GM19043 (cell line): ENCODE results near the gene PNLIPRP1.

ENCODE experiments used
- ATAC-seq: cut with Tn5 transposase; IDR thresholded peaks from one replicate; pipeline ENCODE4 v1.9.1; 2021; ENCODE audit warnings: low read depth; ENCODE audit not compliant: unreplicated experiment

The PNLIPRP1 gene

DNA sequence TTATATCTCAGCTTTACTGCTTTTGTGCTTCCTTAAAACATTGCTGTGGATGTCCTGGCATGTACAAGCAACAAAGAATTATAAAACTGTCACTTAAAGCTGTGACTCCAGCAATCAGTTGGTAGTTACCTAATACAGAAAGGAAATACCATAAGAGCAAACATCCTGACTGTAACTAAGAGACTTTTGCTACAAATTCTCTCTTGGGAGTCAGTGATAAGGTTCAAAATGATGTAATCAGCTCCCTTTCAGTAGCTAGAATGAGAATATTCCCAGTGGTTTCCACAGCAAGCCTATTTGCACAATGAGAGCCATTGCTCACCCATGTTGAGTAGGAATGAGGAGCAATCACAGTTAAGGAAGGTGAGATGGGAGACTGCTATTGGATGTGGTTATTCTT is 7.6 kb downstream of the PNLIPRP1 start:
- ATAC-seq: no peak

GRCh38 chr10:116599991-116600390 is 9.2 kb downstream of the PNLIPRP1 start:
- ATAC-seq: no peak

DNA sequence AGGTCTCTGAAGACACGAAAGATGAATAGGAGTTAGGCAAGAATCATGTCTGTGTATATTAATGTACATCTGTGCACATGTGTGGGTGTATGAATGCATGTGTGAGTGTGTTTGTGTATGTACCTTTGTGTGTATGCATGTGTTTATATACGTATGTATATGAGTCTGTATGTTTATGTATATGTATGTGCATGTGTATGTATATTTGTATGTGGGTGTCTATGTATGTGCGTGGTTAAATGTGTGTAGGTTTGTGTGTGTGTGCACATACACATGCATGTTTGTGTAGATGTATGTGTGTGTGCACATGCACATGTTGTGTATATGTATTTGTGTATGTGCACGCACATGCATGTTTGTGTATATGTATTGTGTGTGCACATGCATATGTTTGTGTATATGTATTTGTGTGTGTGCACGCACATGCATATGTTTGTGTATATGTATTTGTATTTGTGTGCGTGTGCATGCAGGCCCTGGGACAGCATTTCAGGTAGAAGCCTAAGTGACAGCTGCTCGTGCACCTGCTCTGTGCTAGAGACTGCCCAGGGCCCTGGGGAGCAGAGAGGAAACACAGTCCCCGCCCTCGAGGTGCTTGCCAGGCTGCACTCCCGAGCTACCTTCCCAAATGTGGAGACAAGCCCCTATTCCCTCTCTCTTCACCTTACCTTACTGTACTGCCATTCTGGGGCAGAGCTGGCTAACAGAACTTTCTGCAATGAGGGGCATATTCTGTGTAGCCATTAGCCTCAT is 12.1 kb downstream of the PNLIPRP1 start:
- no peak for ATAC-seq

DNA sequence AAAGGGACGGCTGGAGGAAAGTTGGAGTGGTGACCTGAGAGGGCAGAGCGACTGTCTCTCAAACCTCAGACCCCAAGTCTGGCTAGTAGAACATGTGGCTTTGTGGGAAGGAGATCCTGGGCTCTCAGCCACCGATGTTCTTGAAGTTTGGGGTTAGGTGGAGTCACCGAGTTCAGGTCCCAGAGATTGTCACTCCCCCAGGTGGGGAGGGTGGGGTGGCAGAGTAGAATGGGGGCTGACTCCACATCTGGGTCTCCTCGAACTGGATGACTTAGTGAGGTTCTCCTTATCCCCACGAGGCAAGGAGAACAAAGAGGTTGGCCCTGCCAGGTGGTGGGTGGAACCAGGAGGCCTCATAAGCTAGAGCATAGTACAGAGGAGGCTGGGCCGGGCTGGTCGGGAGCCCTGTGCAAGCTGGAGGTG is 15.3 kb downstream of the PNLIPRP1 start:
- ATAC-seq: no peak

GRCh38 chr10:116607336-116607735 is 16.6 kb downstream of the PNLIPRP1 start:
- ATAC-seq: no peak

- ATAC-seq: no peak
Observed at GRCh38 chr10:116608686-116609594, 18.2 kb downstream of the PNLIPRP1 start.

- ATAC-seq: no peak
Observed at GRCh38 chr10:116610443-116611152, 19.8 kb downstream of the PNLIPRP1 start.

DNA sequence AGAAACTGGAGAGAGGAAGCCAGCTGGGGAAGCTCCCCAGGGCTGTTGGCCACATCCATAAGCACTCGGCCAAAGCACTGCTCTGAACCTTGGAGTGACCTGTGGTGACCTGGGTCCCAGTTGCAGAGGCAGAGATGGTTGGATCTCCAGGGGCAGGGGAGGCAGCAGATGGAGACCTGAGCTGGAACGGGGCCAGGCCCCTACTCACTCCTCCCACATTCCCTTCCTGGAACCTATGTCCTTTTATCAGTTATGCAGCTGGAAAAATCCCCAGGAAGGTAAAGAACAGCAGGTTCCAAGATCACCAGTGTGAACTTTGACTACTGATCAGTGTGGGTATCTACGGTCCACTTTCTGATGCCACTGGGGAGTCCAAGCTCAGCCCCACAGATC is 20.4 kb downstream of the PNLIPRP1 start:
- no peak for ATAC-seq

DNA sequence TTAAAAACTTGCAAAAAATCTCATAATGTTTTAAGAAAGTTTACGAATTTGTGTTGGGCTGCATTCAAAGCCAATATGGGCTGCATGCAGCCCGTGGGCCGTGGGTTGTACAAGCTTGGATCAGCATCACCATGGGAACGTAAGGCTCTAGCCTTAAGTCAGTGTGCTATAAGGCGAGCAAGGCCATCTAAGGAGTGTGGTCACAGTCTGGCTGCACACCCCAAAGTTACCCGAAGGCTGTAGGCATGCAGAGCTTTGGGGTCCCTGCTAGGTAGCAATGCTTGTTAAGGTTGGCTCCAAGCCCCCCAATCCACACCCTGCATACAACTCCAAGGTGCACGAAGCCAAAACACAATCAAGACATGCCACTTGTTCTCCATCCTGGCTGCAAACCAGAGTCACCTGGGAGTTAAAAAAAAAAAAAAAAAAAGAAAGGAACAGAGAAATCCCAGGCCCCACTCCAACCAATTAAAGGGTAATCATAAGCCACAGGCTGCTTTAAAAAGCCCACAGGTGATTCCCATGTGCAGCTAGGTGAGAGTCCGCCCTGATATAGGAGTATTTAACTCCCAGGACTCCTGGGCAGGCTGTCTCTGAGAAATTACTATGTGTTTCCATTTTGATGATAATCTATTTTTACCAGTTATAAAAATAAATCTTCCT is 21.5 kb downstream of the PNLIPRP1 start:
- ATAC-seq: no peak

DNA sequence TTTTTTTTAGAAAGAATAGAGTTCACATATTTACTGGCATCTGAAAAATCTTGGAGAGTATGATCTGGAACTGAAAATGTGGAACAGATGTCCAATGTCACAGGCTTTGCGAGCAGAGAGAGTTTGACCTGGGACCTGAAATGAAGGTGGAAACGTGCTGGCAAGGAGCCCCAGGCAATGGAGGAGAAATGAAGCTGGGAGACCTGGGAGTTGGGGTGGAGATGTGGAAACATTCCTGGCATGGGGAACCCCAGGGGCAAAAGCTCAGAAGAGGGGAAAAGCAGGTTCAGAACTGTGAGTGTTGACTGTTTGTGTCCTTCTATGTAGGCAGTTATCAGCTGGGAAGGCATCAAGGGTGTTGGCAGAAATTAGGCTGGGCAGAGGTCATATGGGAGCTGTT is 22.7 kb downstream of the PNLIPRP1 start:
- ATAC-seq: no peak

GRCh38 chr10:116614796-116615195 is 24.0 kb downstream of the PNLIPRP1 start:
- ATAC-seq: no peak

- ATAC-seq: no peak
Observed at GRCh38 chr10:116615199-116615776, 24.5 kb downstream of the PNLIPRP1 start.

DNA sequence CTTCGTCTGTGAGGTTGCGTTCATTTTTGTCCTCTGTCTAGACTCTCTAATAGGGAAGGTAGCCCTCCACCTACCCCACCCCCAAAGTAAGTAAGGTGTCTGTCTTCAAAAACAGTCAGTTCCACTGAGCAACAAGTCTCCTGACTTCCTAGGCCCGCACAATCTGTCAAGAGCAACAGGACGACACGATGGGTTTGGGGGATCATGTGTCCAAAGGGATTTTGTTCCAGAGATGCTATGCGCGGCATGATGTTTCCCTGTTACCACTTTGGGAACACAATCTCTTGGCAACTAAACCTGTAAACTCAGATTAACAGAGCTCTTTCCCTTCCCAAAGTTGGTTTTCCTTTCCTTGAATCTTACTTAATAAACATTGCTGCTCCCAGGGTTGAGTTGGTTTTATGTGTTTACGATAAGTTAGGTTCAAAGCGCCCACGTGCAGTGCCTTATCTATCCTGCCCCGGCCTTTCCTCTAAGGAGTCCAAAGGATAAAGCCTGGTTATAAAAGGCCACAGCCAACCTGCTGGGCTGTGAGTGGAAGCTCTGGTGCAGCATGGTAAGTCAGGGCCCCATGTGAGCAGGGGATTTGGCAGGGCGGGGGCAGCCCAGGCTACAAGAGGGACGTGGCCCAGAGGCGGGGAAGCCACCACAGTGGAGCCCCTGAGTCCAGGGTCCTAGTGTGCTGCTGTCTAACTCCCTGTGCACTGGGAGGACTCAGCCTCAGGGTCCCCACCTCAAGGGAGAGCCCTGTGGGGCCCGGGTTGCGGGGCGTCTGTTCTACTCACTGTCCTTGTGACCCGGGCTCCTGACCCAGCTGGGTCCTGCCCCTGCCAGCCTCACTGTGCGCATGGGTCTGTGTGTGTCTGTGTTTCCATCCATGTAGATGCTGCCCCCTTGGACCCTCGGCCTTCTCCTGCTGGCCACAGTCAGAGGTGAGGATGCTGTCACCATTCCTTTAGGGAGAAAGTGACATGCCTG is 30.0 kb downstream of the PNLIPRP1 start, which contains the start of gene PNLIPRP2:
TSS of gene PNLIPRP2 (plus strand) at position 531 of the 978 bp plus-strand sequence.
- ATAC-seq: no peak

DNA sequence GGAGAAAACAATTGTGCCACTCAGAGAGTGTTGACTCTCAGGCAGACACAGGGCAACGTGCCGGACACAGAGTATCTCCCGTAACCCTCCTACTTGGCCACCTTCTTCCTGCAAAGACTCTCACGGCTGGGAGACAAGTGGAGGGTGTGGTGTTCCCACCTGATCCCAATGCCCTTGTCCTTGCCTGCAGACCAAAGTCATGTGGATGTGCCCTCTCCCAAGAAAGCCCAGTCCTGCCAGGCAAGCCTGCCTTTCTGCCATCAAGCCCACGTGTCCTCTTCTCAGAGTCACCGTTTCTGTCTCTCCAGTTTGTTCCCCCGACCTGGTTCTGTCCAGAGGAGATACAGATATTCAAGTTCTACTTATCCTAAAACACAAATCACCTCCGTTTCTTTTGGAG is 30.7 kb downstream of the PNLIPRP1 start:
- no peak for ATAC-seq

GRCh38 chr10:116621934-116622655 is 31.3 kb downstream of the PNLIPRP1 start:
- ATAC-seq: no peak

- no peak for ATAC-seq
Observed at GRCh38 chr10:116625845-116626244, 35.1 kb downstream of the PNLIPRP1 start.

DNA sequence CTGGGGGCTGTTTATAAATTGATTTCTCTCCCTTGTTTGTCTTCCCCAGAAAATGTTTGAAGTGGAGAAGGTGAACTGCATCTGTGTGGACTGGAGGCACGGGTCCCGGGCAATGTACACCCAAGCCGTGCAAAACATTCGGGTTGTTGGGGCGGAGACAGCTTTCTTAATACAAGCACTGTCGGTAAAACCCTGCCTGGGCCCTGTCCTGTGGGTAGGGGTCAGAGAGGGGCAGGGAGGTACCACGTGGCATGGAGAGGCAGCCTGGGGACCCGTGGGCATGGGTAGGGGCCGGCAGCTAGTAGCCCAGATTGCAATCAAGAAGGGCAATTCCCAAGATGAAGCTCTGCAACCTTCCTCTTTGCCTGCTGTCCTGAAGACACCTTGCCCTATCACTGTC is 36.1 kb downstream of the PNLIPRP1 start:
- ATAC-seq: no peak

DNA sequence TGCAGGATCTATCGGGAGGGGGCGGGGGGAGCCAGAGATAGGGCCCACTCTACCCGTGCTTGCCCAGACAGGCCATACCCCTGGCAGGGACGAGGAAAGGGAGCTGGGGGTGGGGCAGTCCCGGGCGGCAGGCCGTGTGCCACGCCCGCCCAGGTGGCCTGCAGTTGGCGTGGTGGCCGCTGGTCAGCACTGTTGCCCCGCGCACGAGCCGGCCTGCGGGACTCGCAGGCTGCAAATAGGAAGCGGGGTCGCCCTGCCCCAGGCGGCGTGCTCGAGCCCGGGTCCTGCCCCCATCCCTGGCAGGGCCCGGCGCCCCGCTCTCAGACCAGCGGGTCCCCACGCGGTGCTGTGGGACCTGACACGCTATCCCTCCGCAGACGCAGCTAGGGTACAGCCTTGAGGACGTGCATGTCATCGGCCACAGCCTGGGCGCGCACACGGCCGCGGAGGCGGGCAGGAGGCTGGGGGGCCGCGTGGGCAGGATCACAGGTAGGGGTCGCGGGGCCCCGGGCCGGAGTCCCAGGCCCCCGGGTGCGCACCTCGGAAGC is 36.7 kb downstream of the PNLIPRP1 start:
- ATAC-seq: no peak
